B cell (primary cell): ENCODE results near the gene CNKSR2. TPM values are rescaled to one million over a fixed set of nuclear protein-coding genes. Genes with fewer than 3 reads are reported as not detected.

Experiments
- ATAC-seq: fragments of 200-7000 bp; cut with Tn5 transposase; one replicate; pipeline ENCODE4 v1.10.0; 2021; ENCODE audit warnings: low read depth, mild to moderate bottlenecking, moderate number of reproducible peaks, moderate library complexity
- CTCF ChIA-PET: fragments of 350-600 bp; sonication (Branson Sonifier 250); formaldehyde crosslinking; loops from one replicate; lab custom pipeline; 2021; ENCODE audit warnings: antibody characterized with exemption, inconsistent platforms; lab: Charles Lee
- POLR2A ChIA-PET: fragments of 350-600 bp; sonication (Branson Sonifier 250); formaldehyde crosslinking; loops from one replicate; lab custom pipeline; 2021; ENCODE audit warnings: antibody characterized with exemption; lab: Charles Lee
- DNase-seq: peaks from one replicate; pipeline ENCODE4 v3.0.0; 2013
- H2AFZ ChIP-seq: 2 replicates; pipeline ENCODE4 v1.6.1; 2012; ENCODE audit warnings: mild to moderate bottlenecking, low read depth, low read length; ENCODE audit not compliant: insufficient read depth, poor library complexity, severe bottlenecking
- H3K27ac ChIP-seq, 2 donors: 1 replicate in 1 of 2; 2 replicates in 1 of 2; pipeline ENCODE4 v1.5.1; 2012 to 2013; ENCODE audit warnings: low read length in 2 of 2, mild to moderate bottlenecking in 2 of 2, moderate library complexity in 1 of 2
- H3K27me3 ChIP-seq, 4 experiments: fragments of 200-600 bp in 1 of 4; sonication (generic) in 1 of 4; replicated peaks in 1 of 4; 1 replicate in 2 of 4; 2 replicates in 2 of 4; pipeline versions ENCODE4 v1.6.1 to v1.7.0; 2013 to 2016; ENCODE audit warnings: low read length in 3 of 4, mild to moderate bottlenecking in 2 of 4, mixed read lengths in 1 of 4, moderate library complexity in 1 of 4; ENCODE audit not compliant: insufficient read depth in 4 of 4, control insufficient read depth in 3 of 4; ENCODE audit errors: control extremely low read depth in 1 of 4
- H3K36me3 ChIP-seq, 2 experiments: replicated peaks in 1 of 2; 1 replicate in 1 of 2; 2 replicates in 1 of 2; pipeline versions ENCODE4 v1.6.1 to v1.7.1; 2013; ENCODE audit warnings: low read length in 1 of 2; ENCODE audit not compliant: insufficient read depth in 2 of 2, control insufficient read depth in 1 of 2; ENCODE audit errors: control extremely low read depth in 1 of 2, extremely low read depth in 1 of 2
- H3K4me1 ChIP-seq, 2 donors: fragments of 200-600 bp in 1 of 2; sonication (generic) in 1 of 2; 1 replicate in 1 of 2; 2 replicates in 1 of 2; pipeline versions ENCODE4 v1.5.1 to v1.6.1; 2013 to 2017; ENCODE audit warnings: low read length in 2 of 2; ENCODE audit not compliant: control insufficient read depth in 2 of 2, insufficient read depth in 2 of 2
- H3K4me2 ChIP-seq: replicated peaks from 2 replicates; pipeline ENCODE3; 2012; ENCODE audit warnings: mild to moderate bottlenecking, low read depth, low read length; ENCODE audit not compliant: poor library complexity, severe bottlenecking
- H3K4me3 ChIP-seq, 5 experiments: fragments of 200-600 bp in 1 of 5; sonication (generic) in 1 of 5; 1 replicate in 3 of 5; 2 replicates in 2 of 5; pipeline versions ENCODE4 v1.5.1 to v1.7.0; 2011 to 2016; ENCODE audit warnings: low read length in 4 of 5, mild to moderate bottlenecking in 4 of 5, low read depth in 2 of 5, control low read depth in 1 of 5, moderate library complexity in 1 of 5; ENCODE audit not compliant: insufficient read depth in 1 of 5; ENCODE audit errors: control extremely low read depth in 1 of 5, extremely low read depth in 1 of 5
- H3K79me2 ChIP-seq: fragments of 200-600 bp; sonication (generic); one replicate; pipeline ENCODE4 v1.6.0; 2016; ENCODE audit warnings: low read length; ENCODE audit not compliant: control insufficient read depth, insufficient read depth
- H3K9ac ChIP-seq: fragments of 200-600 bp; sonication (generic); 2 replicates; pipeline ENCODE4 v1.6.1; 2017; ENCODE audit warnings: mild to moderate bottlenecking, low read length, moderate library complexity
- H3K9me3 ChIP-seq, 3 donors: one replicate each; pipeline versions ENCODE4 v1.6.1 to v1.7.1; 2013; ENCODE audit warnings: low read length in 2 of 3; ENCODE audit not compliant: control insufficient read depth in 2 of 3, insufficient read depth in 1 of 3; ENCODE audit errors: control extremely low read depth in 1 of 3
- H4K20me1 ChIP-seq: 2 replicates; pipeline ENCODE4 v1.6.0; 2012; ENCODE audit warnings: mild to moderate bottlenecking, low read length; ENCODE audit not compliant: insufficient read depth, control insufficient read depth, poor library complexity, severe bottlenecking
- H3K27ac Mint-ChIP-seq: one replicate; pipeline ENCODE4 v1.8.0; 2021; ENCODE audit warnings: mixed read lengths
- H3K27me3 Mint-ChIP-seq: one replicate; pipeline ENCODE4 v1.8.0; 2021; ENCODE audit warnings: mixed read lengths
- H3K4me1 Mint-ChIP-seq: one replicate; pipeline ENCODE4 v1.8.0; 2021; ENCODE audit warnings: mixed read lengths
- H3K4me3 Mint-ChIP-seq: one replicate; pipeline ENCODE4 v1.8.0; 2021; ENCODE audit warnings: mixed read lengths
- H3K9me3 Mint-ChIP-seq: one replicate; pipeline ENCODE4 v1.8.0; 2022; ENCODE audit warnings: mixed read lengths; ENCODE audit not compliant: insufficient read depth
- CTCF ChIP-seq: fragments of 200-600 bp; IDR thresholded peaks from one replicate; pipeline ENCODE4 v1.8.0; 2022; ENCODE audit warnings: antibody characterized with exemption, mild to moderate bottlenecking
- EZH2 ChIP-seq: IDR thresholded peaks from 2 replicates; pipeline ENCODE4 v1.6.1; 2012; ENCODE audit warnings: borderline replicate concordance, low read depth, mild to moderate bottlenecking, moderate library complexity, low read length; ENCODE audit not compliant: insufficient read depth, poor library complexity, severe bottlenecking
- WGBS: methylation state at CpG from one replicate; pipeline ENCODE4 v1.1.5; 2013; ENCODE audit warnings: missing lambda C conversion rate; ENCODE audit not compliant: insufficient coverage; 5-methylcytosine and 5-hydroxymethylcytosine counted together
- intact Hi-C: fragments of 100-400 bp; cut with micrococcal nuclease; formaldehyde crosslinking; loops from one replicate; pipeline ENCODE4 v1.10.0; 2022
- polyA plus RNA-seq: library from polyadenylated mRNA; depleted of rRNA; stranded (reverse); fragments of >200 nt; gene quantifications from 2 replicates; pipeline ENCODE4 v1.2.3, GENCODE V29; 2012
- total RNA-seq, 2 donors: library from RNA; stranded (reverse); fragments of 120-200 nt in 1 of 2; gene quantifications; 1 replicate in 1 of 2; 2 replicates in 1 of 2; pipeline versions ENCODE4 v1.2.3 to v1.2.4, GENCODE V29; 2013 to 2022

CNKSR2 gene
- total and polyA plus RNA-seq, 2 donors (not counting 1 experiment from before 2014, with no cell fraction given) = 11.5 to 18.8 TPM

GRCh38 chrX:21384178-21384577 lies 10.0 kb downstream of the CNKSR2 start:
- POLR2A ChIA-PET = no interaction called here
- H3K9me3 Mint-ChIP-seq = no peaks in the 10 kb centered on the region
- no peaks in the 10 kb centered on the region for H3K9me3 ChIP-seq
- no peak overlapping the region for H2AFZ ChIP-seq
- ATAC-seq (no peak), DNase-seq (no peak)
- H4K20me1 ChIP-seq = no peaks in the 10 kb centered on the region
- no peaks in the 10 kb centered on the region for H3K27me3 ChIP-seq
- H3K27ac Mint-ChIP-seq = no peak overlapping the region
- peaks cover 12% of the 10 kb centered on the region for H3K4me1 Mint-ChIP-seq
- H3K4me1 ChIP-seq = no peaks in the 10 kb centered on the region
- no peak overlapping the region for H3K9ac ChIP-seq
- no peak overlapping the region for H3K4me2 ChIP-seq
- WGBS = no CpG with 5 or more reads among the region's 1 CpG
- no peak overlapping the region for H3K27ac ChIP-seq
- no peak overlapping the region for H3K4me3 ChIP-seq
- H3K4me3 Mint-ChIP-seq = no peak overlapping the region
- intact Hi-C loops = no loop called here
- peaks cover 17% of the 10 kb centered on the region for H3K79me2 ChIP-seq
- no peak for TF ChIP-seq CTCF
- no peak for TF ChIP-seq EZH2
- no peaks in the 10 kb centered on the region for H3K27me3 Mint-ChIP-seq
- H3K36me3 ChIP-seq = no peaks in the 10 kb centered on the region
- CTCF ChIA-PET = interaction anchor here (0.8 kb wide), 1 partner anchor 96 kb away, joined by 3 read pairs; no protein-coding TSS in a partner anchor

GRCh38 chrX:21394792-21395191 lies 20.6 kb downstream of the CNKSR2 start:
- TF ChIP-seq EZH2 (no peak), CTCF (no peak)
- H3K27ac Mint-ChIP-seq = no peak overlapping the region
- H3K27me3 Mint-ChIP-seq = no peaks in the 10 kb centered on the region
- H3K4me3 Mint-ChIP-seq = no peak overlapping the region
- Histone ChIP-seq H3K9ac (no peak overlapping the region), H3K79me2 (peaks cover 8% of the 10 kb centered on the region), H3K4me3 (no peak overlapping the region), H2AFZ (no peak overlapping the region), H4K20me1 (no peaks in the 10 kb centered on the region), H3K27me3 (no peaks in the 10 kb centered on the region), H3K4me2 (no peak overlapping the region), H3K4me1 (peaks cover 2 to 4% of the 10 kb centered on the region in 2 donors), H3K36me3 (peaks cover 0 to 2% of the 10 kb centered on the region in 2 experiments), H3K27ac (no peak overlapping the region), H3K9me3 (peaks cover 1 to 19% (median 18%) of the 10 kb centered on the region in 3 donors)
- H3K4me1 Mint-ChIP-seq = peaks cover 17% of the 10 kb centered on the region
- POLR2A ChIA-PET = no interaction called here
- DNase-seq (no peak), ATAC-seq (no peak)
- no CpG with 5 or more reads among the region's 1 CpG for WGBS
- intact Hi-C loops = no loop called here
- peaks cover 3% of the 10 kb centered on the region for H3K9me3 Mint-ChIP-seq
- CTCF ChIA-PET = no interaction called here
